GM12872 (cell line): ENCODE measurements around the gene AXIN1.

Source experiments
- CTCF ChIP-seq: IDR thresholded peaks from 3 replicates; pipeline ENCODE4 v1.5.1; 2011; ENCODE audit warnings: low read depth, mild to moderate bottlenecking, low read length, moderate library complexity; ENCODE audit not compliant: insufficient read depth

The AXIN1 gene

GRCh38 chr16:263182-263774 is 89.2 kb downstream of the AXIN1 start:
- TF ChIP-seq CTCF = no peak

GRCh38 chr16:262121-262745 is 90.3 kb downstream of the AXIN1 start:
- no peak for TF ChIP-seq CTCF

GRCh38 chr16:261031-261691 is 91.4 kb downstream of the AXIN1 start:
- no peak for TF ChIP-seq CTCF

GRCh38 chr16:260326-260725 is 92.2 kb downstream of the AXIN1 start:
- TF ChIP-seq CTCF = no peak

GRCh38 chr16:259814-260253 is 92.7 kb downstream of the AXIN1 start:
- TF ChIP-seq CTCF = no peak

GRCh38 chr16:259226-259625 is 93.3 kb downstream of the AXIN1 start:
- no peak for TF ChIP-seq CTCF

GRCh38 chr16:255183-255582 is 97.3 kb downstream of the AXIN1 start:
- TF ChIP-seq CTCF = no peak
